Measurements from ENCODE around the gene C9.

Gene C9

GRCh38 chr5:39353717-39354399, 10.4 kb downstream of the C9 start:
- Histone ChIP-seq H2BK120ac (ENCODE audit: low read depth, low read length) (no peak overlapping the region), H3K79me1 (ENCODE audit: low read length) (no peaks in the 10 kb centered on the region), H2BK5ac (ENCODE audit: low read length) (no peak overlapping the region), H4K8ac (ENCODE audit: low read depth, low read length) (no peak overlapping the region), H2BK15ac (replicated peaks; ENCODE audit: low read depth) (no peak overlapping the region), H3K56ac (ENCODE audit: low read length) (no peak overlapping the region), H3K36me3 (ENCODE audit: control insufficient read depth, insufficient read depth, low read length) (no peaks in the 10 kb centered on the region), H3K27me3 (ENCODE audit: insufficient read depth, low read length, poor library complexity) (no peaks in the 10 kb centered on the region), H3K4ac (ENCODE audit: low read depth, low read length) (no peak overlapping the region), H3K4me3 (ENCODE audit: low read length) (no peak overlapping the region), H3K4me1 (ENCODE audit: control insufficient read depth, low read depth, low read length) (no peaks in the 10 kb centered on the region), H3K79me2 (ENCODE audit: control insufficient read depth, insufficient read depth, low read length) (no peaks in the 10 kb centered on the region), H3K23ac (ENCODE audit: low read length) (no peak overlapping the region), H3K4me2 (ENCODE audit: low read length) (no peak overlapping the region), H3K18ac (ENCODE audit: low read length) (no peak overlapping the region), H3K27ac (ENCODE audit: low read depth, low read length) (no peak overlapping the region), H3K9ac (ENCODE audit: low read length) (no peak overlapping the region), H2AK5ac (ENCODE audit: low read length) (no peak overlapping the region), H4K5ac (ENCODE audit: low read length) (no peak overlapping the region)
- no peak for DNase-seq
- WGBS (ENCODE audit: extremely low coverage, insufficient coverage, low lambda C conversion rate): no CpG with 5 or more reads among the region's 1 CpG

GRCh38 chr5:39352951-39353350, 11.3 kb downstream of the C9 start:
- DNase-seq: no peak
- no peak overlapping the region for H2AK5ac ChIP-seq (ENCODE audit: low read length)
- no peaks in the 10 kb centered on the region for H3K27me3 ChIP-seq (ENCODE audit: insufficient read depth, low read length, poor library complexity)
- H3K27ac ChIP-seq (ENCODE audit: low read depth, low read length): no peak overlapping the region
- H3K4ac ChIP-seq (ENCODE audit: low read depth, low read length): no peak overlapping the region
- no peaks in the 10 kb centered on the region for H3K4me1 ChIP-seq (ENCODE audit: control insufficient read depth, low read depth, low read length)
- WGBS (ENCODE audit: extremely low coverage, insufficient coverage, low lambda C conversion rate): no CpG with 5 or more reads among the region's 1 CpG
- no peak overlapping the region for H4K5ac ChIP-seq (ENCODE audit: low read length)
- H3K79me1 ChIP-seq (ENCODE audit: low read length): no peaks in the 10 kb centered on the region
- no peak overlapping the region for H2BK15ac ChIP-seq (replicated peaks; ENCODE audit: low read depth)
- H3K23ac ChIP-seq (ENCODE audit: low read length): no peak overlapping the region
- no peak overlapping the region for H3K9ac ChIP-seq (ENCODE audit: low read length)
- no peak overlapping the region for H2BK120ac ChIP-seq (ENCODE audit: low read depth, low read length)
- H2BK5ac ChIP-seq (ENCODE audit: low read length): no peak overlapping the region
- H3K4me2 ChIP-seq (ENCODE audit: low read length): no peak overlapping the region
- H3K4me3 ChIP-seq (ENCODE audit: low read length): no peak overlapping the region
- no peak overlapping the region for H3K18ac ChIP-seq (ENCODE audit: low read length)
- no peaks in the 10 kb centered on the region for H3K36me3 ChIP-seq (ENCODE audit: control insufficient read depth, insufficient read depth, low read length)
- no peak overlapping the region for H4K8ac ChIP-seq (ENCODE audit: low read depth, low read length)
- H3K79me2 ChIP-seq (ENCODE audit: control insufficient read depth, insufficient read depth, low read length): no peaks in the 10 kb centered on the region
- H3K56ac ChIP-seq (ENCODE audit: low read length): no peak overlapping the region

GRCh38 chr5:39352170-39352569, 12.1 kb downstream of the C9 start:
- H2BK15ac ChIP-seq (replicated peaks; ENCODE audit: low read depth): no peak overlapping the region
- H3K27me3 ChIP-seq (ENCODE audit: insufficient read depth, low read length, poor library complexity): no peaks in the 10 kb centered on the region
- no peak overlapping the region for H3K4me2 ChIP-seq (ENCODE audit: low read length)
- no peak overlapping the region for H2BK120ac ChIP-seq (ENCODE audit: low read depth, low read length)
- H3K18ac ChIP-seq (ENCODE audit: low read length): no peak overlapping the region
- no peaks in the 10 kb centered on the region for H3K79me1 ChIP-seq (ENCODE audit: low read length)
- H3K4me1 ChIP-seq (ENCODE audit: control insufficient read depth, low read depth, low read length): no peaks in the 10 kb centered on the region
- H2AK5ac ChIP-seq (ENCODE audit: low read length): no peak overlapping the region
- H4K8ac ChIP-seq (ENCODE audit: low read depth, low read length): no peak overlapping the region
- H2BK5ac ChIP-seq (ENCODE audit: low read length): no peak overlapping the region
- H3K4me3 ChIP-seq (ENCODE audit: low read length): no peak overlapping the region
- no peak overlapping the region for H3K4ac ChIP-seq (ENCODE audit: low read depth, low read length)
- no peak overlapping the region for H3K27ac ChIP-seq (ENCODE audit: low read depth, low read length)
- DNase-seq: no peak
- no peak overlapping the region for H3K9ac ChIP-seq (ENCODE audit: low read length)
- H4K5ac ChIP-seq (ENCODE audit: low read length): no peak overlapping the region
- no peaks in the 10 kb centered on the region for H3K79me2 ChIP-seq (ENCODE audit: control insufficient read depth, insufficient read depth, low read length)
- H3K23ac ChIP-seq (ENCODE audit: low read length): no peak overlapping the region
- H3K56ac ChIP-seq (ENCODE audit: low read length): no peak overlapping the region
- no CpG with 5 or more reads among the region's 2 CpGs for WGBS (ENCODE audit: extremely low coverage, insufficient coverage, low lambda C conversion rate)
- H3K36me3 ChIP-seq (ENCODE audit: control insufficient read depth, insufficient read depth, low read length): no peaks in the 10 kb centered on the region

DNA sequence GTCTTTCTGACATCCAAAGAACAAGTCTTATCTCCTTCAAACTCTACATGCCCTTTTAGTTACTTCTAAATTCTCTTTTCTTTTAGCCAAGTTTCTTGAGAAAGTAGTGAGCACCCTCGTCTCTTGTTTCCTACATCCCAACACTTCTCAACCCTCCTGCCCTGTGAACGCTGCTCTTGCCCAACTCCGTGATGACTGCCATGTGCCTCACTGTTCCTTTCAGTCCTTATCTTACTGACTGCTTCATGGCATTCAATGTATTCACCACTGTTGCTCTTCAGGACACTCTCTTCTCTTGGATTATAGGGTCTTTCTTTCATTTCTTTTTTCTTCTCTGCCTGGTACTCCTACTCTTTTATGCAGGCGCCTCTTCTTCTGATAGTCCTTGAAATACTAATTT, 14.8 kb downstream of the C9 start:
- Histone ChIP-seq H3K4ac (ENCODE audit: low read depth, low read length) (no peak overlapping the region), H2AK5ac (ENCODE audit: low read length) (no peak overlapping the region), H3K9ac (ENCODE audit: low read length) (no peak overlapping the region), H2BK5ac (ENCODE audit: low read length) (no peak overlapping the region), H3K4me1 (ENCODE audit: control insufficient read depth, low read depth, low read length) (no peaks in the 10 kb centered on the region), H3K27ac (ENCODE audit: low read depth, low read length) (no peak overlapping the region), H4K5ac (ENCODE audit: low read length) (no peak overlapping the region), H3K4me2 (ENCODE audit: low read length) (no peak overlapping the region), H3K36me3 (ENCODE audit: control insufficient read depth, insufficient read depth, low read length) (no peaks in the 10 kb centered on the region), H2BK120ac (ENCODE audit: low read depth, low read length) (no peak overlapping the region), H4K8ac (ENCODE audit: low read depth, low read length) (no peak overlapping the region), H3K27me3 (ENCODE audit: insufficient read depth, low read length, poor library complexity) (no peaks in the 10 kb centered on the region), H3K56ac (ENCODE audit: low read length) (no peak overlapping the region), H2BK15ac (replicated peaks; ENCODE audit: low read depth) (no peak overlapping the region), H3K79me2 (ENCODE audit: control insufficient read depth, insufficient read depth, low read length) (no peaks in the 10 kb centered on the region), H3K18ac (ENCODE audit: low read length) (no peak overlapping the region), H3K23ac (ENCODE audit: low read length) (no peak overlapping the region), H3K4me3 (ENCODE audit: low read length) (no peak overlapping the region), H3K79me1 (ENCODE audit: low read length) (no peaks in the 10 kb centered on the region)
- WGBS (ENCODE audit: extremely low coverage, insufficient coverage, low lambda C conversion rate): no CpG with 5 or more reads among the region's 4 CpGs
- no peak for DNase-seq

- no peak overlapping the region for H2BK15ac ChIP-seq (replicated peaks; ENCODE audit: low read depth)
Observed at GRCh38 chr5:39342460-39342859, 21.8 kb downstream of the C9 start.

GRCh38 chr5:39341896-39342295, 22.4 kb downstream of the C9 start:
- Histone ChIP-seq H3K4me1 (ENCODE audit: control insufficient read depth, low read depth, low read length) (no peaks in the 10 kb centered on the region), H3K18ac (ENCODE audit: low read length) (no peak overlapping the region), H3K56ac (ENCODE audit: low read length) (no peak overlapping the region), H3K27me3 (ENCODE audit: insufficient read depth, low read length, poor library complexity) (no peaks in the 10 kb centered on the region), H4K5ac (ENCODE audit: low read length) (no peak overlapping the region), H4K8ac (ENCODE audit: low read depth, low read length) (no peak overlapping the region), H2BK5ac (ENCODE audit: low read length) (no peak overlapping the region), H2BK15ac (replicated peaks; ENCODE audit: low read depth) (no peak overlapping the region), H3K79me2 (ENCODE audit: control insufficient read depth, insufficient read depth, low read length) (no peaks in the 10 kb centered on the region), H2AK5ac (ENCODE audit: low read length) (no peak overlapping the region), H3K4ac (ENCODE audit: low read depth, low read length) (no peak overlapping the region), H3K79me1 (ENCODE audit: low read length) (no peaks in the 10 kb centered on the region), H2BK120ac (ENCODE audit: low read depth, low read length) (no peak overlapping the region), H3K23ac (ENCODE audit: low read length) (no peak overlapping the region), H3K9ac (ENCODE audit: low read length) (no peak overlapping the region), H3K27ac (ENCODE audit: low read depth, low read length) (no peak overlapping the region), H3K4me3 (ENCODE audit: low read length) (no peak overlapping the region), H3K4me2 (ENCODE audit: low read length) (no peak overlapping the region), H3K36me3 (ENCODE audit: control insufficient read depth, insufficient read depth, low read length) (no peaks in the 10 kb centered on the region)
- no peak for DNase-seq
- no CpG with 5 or more reads among the region's 1 CpG for WGBS (ENCODE audit: extremely low coverage, insufficient coverage, low lambda C conversion rate)

More at GRCh38 chr5:39342460-39342859, 21.8 kb downstream of the C9 start:
- no peak overlapping the region for H3K4me2 ChIP-seq (ENCODE audit: low read length)
- no peak overlapping the region for H3K18ac ChIP-seq (ENCODE audit: low read length)
- no peaks in the 10 kb centered on the region for H3K4me1 ChIP-seq (ENCODE audit: control insufficient read depth, low read depth, low read length)
- no peaks in the 10 kb centered on the region for H3K79me2 ChIP-seq (ENCODE audit: control insufficient read depth, insufficient read depth, low read length)
- H3K27ac ChIP-seq (ENCODE audit: low read depth, low read length): no peak overlapping the region
- H3K36me3 ChIP-seq (ENCODE audit: control insufficient read depth, insufficient read depth, low read length): no peaks in the 10 kb centered on the region
- H2AK5ac ChIP-seq (ENCODE audit: low read length): no peak overlapping the region
- no peak overlapping the region for H3K4ac ChIP-seq (ENCODE audit: low read depth, low read length)
- no peak for DNase-seq
- no peak overlapping the region for H3K23ac ChIP-seq (ENCODE audit: low read length)
- no peak overlapping the region for H2BK5ac ChIP-seq (ENCODE audit: low read length)
- no peak overlapping the region for H2BK120ac ChIP-seq (ENCODE audit: low read depth, low read length)
- H3K4me3 ChIP-seq (ENCODE audit: low read length): no peak overlapping the region
- no peak overlapping the region for H3K56ac ChIP-seq (ENCODE audit: low read length)
- H4K8ac ChIP-seq (ENCODE audit: low read depth, low read length): no peak overlapping the region
- no peak overlapping the region for H4K5ac ChIP-seq (ENCODE audit: low read length)
- no peaks in the 10 kb centered on the region for H3K79me1 ChIP-seq (ENCODE audit: low read length)
- no peak overlapping the region for H3K9ac ChIP-seq (ENCODE audit: low read length)
- no peaks in the 10 kb centered on the region for H3K27me3 ChIP-seq (ENCODE audit: insufficient read depth, low read length, poor library complexity)
- WGBS (ENCODE audit: extremely low coverage, insufficient coverage, low lambda C conversion rate): no CpG with 5 or more reads among the region's 1 CpG

Measured in mesendoderm (in vitro differentiated cells).